Fibroblast of villous mesenchyme (primary cell): Measurements from ENCODE around the gene RNF126. TPM values are rescaled to one million over a fixed set of nuclear protein-coding genes. Genes with fewer than 3 reads are reported as not detected.

Experiments
- DNase-seq: peaks from one replicate; pipeline ENCODE4 v3.0.0-alpha.2; 2010; ENCODE audit warnings: low read depth
- H3K4me3 ChIP-seq: 2 replicates; pipeline ENCODE4 v1.5.1; 2011; ENCODE audit warnings: low read depth, mild to moderate bottlenecking, low read length
- total RNA-seq: library from RNA; depleted of rRNA; stranded (reverse); fragments of >200 nt; gene quantifications from 2 replicates; pipeline ENCODE4 v1.2.3, GENCODE V29; 2012
- TF ChIP-seq, protein P1 (sequence below): IDR thresholded peaks from 2 replicates; pipeline ENCODE4 v1.5.1; 2012; ENCODE audit warnings: low read depth, mild to moderate bottlenecking, low read length; ENCODE audit not compliant: insufficient read depth

The RNF126 gene
- total RNA-seq, 1 donor = 30.7 TPM

DNA sequence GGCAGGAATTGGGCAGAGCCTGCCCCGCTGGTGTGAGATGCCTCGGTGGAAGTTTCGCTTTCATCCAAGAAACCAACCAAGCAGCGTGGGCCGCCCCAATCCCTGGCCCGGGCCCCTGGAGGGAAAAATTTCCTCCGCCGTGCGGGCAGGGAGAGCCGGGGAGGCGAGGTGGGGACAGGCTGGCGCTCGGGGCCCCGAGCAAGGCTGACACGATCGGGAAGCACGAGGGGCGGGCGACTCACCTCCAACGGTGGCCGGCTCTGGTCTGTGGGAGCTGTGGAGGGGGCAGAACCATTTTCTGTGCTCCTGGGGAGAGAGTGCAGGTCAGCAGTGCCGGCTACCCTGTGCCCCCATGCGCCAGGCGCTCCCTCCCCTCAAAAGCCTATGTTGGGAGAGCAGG is 11.0 kb downstream of the RNF126 start:
- H3K4me3 ChIP-seq = no peak overlapping the region
- DNase-seq = no peak
- TF ChIP-seq, protein P1, sequence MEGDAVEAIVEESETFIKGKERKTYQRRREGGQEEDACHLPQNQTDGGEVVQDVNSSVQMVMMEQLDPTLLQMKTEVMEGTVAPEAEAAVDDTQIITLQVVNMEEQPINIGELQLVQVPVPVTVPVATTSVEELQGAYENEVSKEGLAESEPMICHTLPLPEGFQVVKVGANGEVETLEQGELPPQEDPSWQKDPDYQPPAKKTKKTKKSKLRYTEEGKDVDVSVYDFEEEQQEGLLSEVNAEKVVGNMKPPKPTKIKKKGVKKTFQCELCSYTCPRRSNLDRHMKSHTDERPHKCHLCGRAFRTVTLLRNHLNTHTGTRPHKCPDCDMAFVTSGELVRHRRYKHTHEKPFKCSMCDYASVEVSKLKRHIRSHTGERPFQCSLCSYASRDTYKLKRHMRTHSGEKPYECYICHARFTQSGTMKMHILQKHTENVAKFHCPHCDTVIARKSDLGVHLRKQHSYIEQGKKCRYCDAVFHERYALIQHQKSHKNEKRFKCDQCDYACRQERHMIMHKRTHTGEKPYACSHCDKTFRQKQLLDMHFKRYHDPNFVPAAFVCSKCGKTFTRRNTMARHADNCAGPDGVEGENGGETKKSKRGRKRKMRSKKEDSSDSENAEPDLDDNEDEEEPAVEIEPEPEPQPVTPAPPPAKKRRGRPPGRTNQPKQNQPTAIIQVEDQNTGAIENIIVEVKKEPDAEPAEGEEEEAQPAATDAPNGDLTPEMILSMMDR = no peak

DNA sequence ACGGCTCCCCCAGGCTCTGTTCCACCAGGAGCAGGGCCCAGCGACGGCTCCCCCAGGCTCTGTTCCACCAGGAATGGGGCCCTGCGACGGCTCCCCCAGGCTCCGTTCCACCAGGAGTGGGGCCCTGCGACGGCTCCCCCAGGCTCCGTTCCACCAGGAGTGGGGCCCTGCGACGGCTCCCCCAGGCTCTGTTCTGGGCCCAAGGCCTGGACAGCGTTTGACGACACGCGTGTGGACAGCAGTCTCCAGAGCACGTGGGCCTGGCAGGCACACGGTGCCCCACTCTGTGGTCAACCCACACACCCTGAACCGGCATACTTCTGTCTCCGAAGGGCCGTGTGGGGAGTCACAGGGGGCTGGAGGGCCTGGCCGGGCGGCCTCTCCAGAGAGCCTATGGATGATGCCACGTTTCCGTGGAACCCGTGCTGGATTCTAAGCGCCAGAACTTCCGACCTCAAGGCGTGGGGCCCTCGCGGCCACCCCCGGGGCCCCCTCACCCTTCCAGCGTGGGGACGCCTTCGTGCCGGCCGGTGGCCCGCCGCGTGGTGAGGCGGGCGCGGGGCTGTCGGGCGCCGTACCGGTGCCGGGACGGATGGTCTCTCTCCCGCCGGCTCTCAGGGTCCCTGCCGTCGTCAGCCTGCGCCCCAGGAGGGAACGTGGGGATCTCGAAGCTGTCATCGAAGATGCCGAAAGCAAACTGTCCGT is 11.7 kb downstream of the RNF126 start:
- DNase-seq = no peak
- TF ChIP-seq, protein P1 = no peak

DNA sequence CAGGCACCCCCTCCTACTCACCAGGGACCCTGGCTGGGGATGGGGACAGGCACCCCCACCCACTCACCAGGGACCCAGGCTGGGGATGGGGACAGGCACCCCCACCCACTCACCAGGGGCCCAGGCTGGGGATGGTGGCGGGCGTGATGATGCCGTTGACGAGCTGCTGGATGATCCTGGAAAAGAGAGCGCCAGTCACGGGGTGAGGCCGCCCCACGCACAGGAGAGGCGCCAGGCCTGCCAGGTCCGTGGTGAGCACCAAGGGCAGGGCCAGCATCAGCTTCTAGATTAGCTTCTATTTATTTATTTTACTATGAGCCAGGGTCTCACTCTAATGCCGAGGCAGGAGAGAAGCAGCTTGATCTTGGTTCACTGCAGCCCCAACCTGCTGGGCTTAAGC is 12.9 kb downstream of the RNF126 start:
- TF ChIP-seq, protein P1 = no peak
- no peak for DNase-seq
- H3K4me3 ChIP-seq = no peak overlapping the region

More for the DNA sequence above, 11.7 kb downstream of the RNF126 start:
- H3K4me3 ChIP-seq = no peak overlapping the region

DNA sequence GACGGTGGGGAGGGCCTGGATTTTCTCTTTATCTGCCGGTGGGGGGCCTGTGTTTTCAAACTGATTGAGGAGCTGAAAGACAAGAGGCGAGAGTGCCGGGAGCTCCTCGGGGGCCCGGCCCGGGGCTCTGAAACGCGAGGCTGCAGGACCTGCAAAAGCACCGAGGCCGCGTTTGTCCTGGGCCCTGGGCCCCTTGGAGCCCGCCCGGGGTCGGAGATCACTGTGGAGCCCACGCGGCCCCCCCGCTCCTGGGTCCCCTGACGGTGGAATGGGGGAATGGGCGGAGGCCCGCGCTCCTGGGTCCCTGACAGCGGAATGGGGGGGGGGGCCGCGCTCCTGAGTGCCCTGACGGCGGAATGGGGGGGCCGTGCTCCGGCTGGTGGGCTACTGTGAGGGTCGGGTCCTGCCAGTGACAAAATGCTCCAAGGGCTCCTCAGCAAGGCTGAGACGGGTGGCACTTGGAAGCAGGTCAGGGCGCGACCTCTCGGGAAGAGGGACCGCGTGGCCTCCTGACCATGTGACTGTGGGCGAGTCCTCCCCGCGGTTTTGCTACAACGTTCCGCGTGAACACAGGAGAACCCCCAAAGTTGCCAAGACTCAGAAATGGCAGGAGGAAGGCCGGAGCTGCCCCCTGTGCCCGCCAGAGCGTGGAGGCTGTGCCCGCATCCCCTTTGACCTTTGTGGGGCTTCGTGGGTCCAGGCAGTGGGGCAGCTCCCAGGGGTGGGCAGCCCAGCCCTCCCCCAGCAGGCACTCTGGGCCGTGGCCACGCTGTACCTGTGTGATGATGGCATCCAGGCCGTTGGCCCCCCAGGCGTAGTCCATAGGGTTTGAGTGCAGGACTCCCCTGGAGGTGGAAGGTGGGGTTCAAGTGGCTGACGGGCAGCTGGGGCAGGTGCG is 13.9 kb downstream of the RNF126 start:
- DNase-seq = no peak
- no peak overlapping the region for H3K4me3 ChIP-seq
- TF ChIP-seq, protein P1 = no peak

- TF ChIP-seq, protein P1 = no peak
- no peak overlapping the region for H3K4me3 ChIP-seq
- no peak for DNase-seq
Observed at GRCh38 chr19:648305-648704, 14.7 kb downstream of the RNF126 start.

DNA sequence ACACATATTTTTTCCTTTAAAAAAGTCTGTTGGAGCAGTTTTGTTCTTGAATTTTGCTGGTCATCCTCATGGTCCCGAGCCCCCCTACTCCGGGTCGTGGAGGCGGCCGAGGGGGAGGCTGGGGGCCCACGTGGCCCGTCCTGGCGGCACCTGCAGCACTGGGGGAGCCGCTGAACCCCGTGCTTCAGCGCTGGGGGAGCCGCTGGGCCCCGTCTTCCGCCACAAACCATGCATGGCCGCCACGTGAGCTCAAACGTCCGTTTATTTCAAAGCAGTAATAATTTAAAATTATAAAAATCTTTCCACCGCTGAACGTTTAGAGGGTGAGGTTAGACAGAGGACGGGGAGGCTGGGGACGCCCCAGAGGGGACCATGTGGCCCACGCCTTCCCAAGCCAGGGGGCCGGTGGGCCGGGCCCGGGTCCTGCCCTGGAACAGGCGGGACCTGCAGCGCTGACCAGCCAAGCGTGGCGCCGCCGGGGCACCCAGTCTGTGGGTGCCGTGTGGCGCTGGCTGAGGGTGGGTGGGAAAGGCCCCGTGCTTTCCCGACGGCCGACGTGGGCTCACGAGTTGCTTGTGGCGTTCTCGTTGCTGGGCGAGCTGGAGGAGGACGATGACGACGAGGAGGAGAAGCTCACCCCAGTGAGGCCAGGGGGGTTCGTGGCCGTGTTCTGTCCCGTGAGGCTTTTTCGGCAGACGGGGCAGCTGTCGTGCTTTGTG is 15.3 kb downstream of the RNF126 start:
- H3K4me3 ChIP-seq = no peak overlapping the region
- no peak for DNase-seq
- TF ChIP-seq, protein P1 = no peak
